Naive thymus-derived CD4-positive, alpha-beta T cell (primary cell): ENCODE data around the gene GHDC. TPM values are rescaled to one million over a fixed set of nuclear protein-coding genes. Genes with fewer than 3 reads are reported as not detected.
"Not testable (repeated sequence)": the region's sequence is repeated elsewhere in the genome, so short reads cannot be mapped to it uniquely, and the experiment has no call there.

ENCODE experiments used
- ATAC-seq: fragments of 150-1000 bp; cut with Tn5 transposase; 2 replicates; pipeline ENCODE4 v1.10.0; 2021; ENCODE audit warnings: mild to moderate bottlenecking, moderate library complexity
- CTCF ChIA-PET: fragments of 350-600 bp; sonication (Branson Sonifier 250); formaldehyde crosslinking; loops from one replicate; lab custom pipeline; 2021; ENCODE audit warnings: antibody characterized with exemption; lab: Charles Lee
- POLR2A ChIA-PET: fragments of 350-600 bp; sonication (Branson Sonifier 250); formaldehyde crosslinking; loops from one replicate; lab custom pipeline; 2021; ENCODE audit warnings: antibody characterized with exemption, inconsistent platforms; lab: Charles Lee
- DNase-seq, 9 donors: peaks; one replicate each; pipeline versions ENCODE4 v3.0.0 to v3.0.0-alpha.2; 2020 to 2022; ENCODE audit warnings: mixed read lengths in 1 of 9
- H3K27ac ChIP-seq: one replicate; pipeline ENCODE4 v1.7.0; 2013; ENCODE audit warnings: mild to moderate bottlenecking, low read depth, low read length, moderate library complexity
- H3K27me3 ChIP-seq, 2 donors: one replicate each; pipeline ENCODE4 v1.7.0; 2013; ENCODE audit warnings: low read length in 2 of 2, mild to moderate bottlenecking in 2 of 2, moderate library complexity in 2 of 2; ENCODE audit not compliant: control insufficient read depth in 2 of 2, insufficient read depth in 2 of 2
- H3K36me3 ChIP-seq, 3 experiments: 1 replicate in 2 of 3; 2 replicates in 1 of 3; pipeline ENCODE4 v1.7.0; 2013; ENCODE audit warnings: low read length in 3 of 3, mild to moderate bottlenecking in 3 of 3, moderate library complexity in 1 of 3; ENCODE audit not compliant: insufficient read depth in 3 of 3, control insufficient read depth in 2 of 3
- H3K4me1 ChIP-seq, 2 donors: one replicate each; pipeline ENCODE4 v1.7.0; 2013; ENCODE audit warnings: low read length in 2 of 2, mild to moderate bottlenecking in 2 of 2, moderate library complexity in 1 of 2; ENCODE audit not compliant: control insufficient read depth in 2 of 2, insufficient read depth in 2 of 2
- H3K4me3 ChIP-seq: 2 replicates; pipeline ENCODE4 v1.7.0; 2013; ENCODE audit warnings: mild to moderate bottlenecking, low read length
- H3K9me3 ChIP-seq, 3 experiments: 1 replicate in 2 of 3; 2 replicates in 1 of 3; pipeline ENCODE4 v1.7.0; 2013; ENCODE audit warnings: low read length in 3 of 3; ENCODE audit not compliant: control insufficient read depth in 2 of 3
- H3K27ac Mint-ChIP-seq, 9 donors: one replicate each; pipeline ENCODE4 v1.8.0; 2020 to 2022; ENCODE audit warnings: mixed read lengths in 9 of 9, mild to moderate bottlenecking in 8 of 9, moderate library complexity in 5 of 9, inconsistent platforms in 2 of 9
- H3K27me3 Mint-ChIP-seq, 5 donors: one replicate each; pipeline ENCODE4 v1.8.0; 2021 to 2022; ENCODE audit warnings: mixed read lengths in 5 of 5, mild to moderate bottlenecking in 1 of 5
- H3K36me3 Mint-ChIP-seq, 5 donors: one replicate each; pipeline ENCODE4 v1.8.0; 2020 to 2022; ENCODE audit warnings: mixed read lengths in 5 of 5, mild to moderate bottlenecking in 3 of 5, inconsistent platforms in 1 of 5
- H3K4me1 Mint-ChIP-seq, 7 donors: one replicate each; pipeline ENCODE4 v1.8.0; 2020 to 2022; ENCODE audit warnings: mixed read lengths in 7 of 7, mild to moderate bottlenecking in 3 of 7, inconsistent platforms in 1 of 7
- H3K4me3 Mint-ChIP-seq, 10 donors: one replicate each; pipeline ENCODE4 v1.8.0; 2020 to 2022; ENCODE audit warnings: mild to moderate bottlenecking in 10 of 10, mixed read lengths in 10 of 10, moderate library complexity in 6 of 10, inconsistent platforms in 2 of 10
- H3K9me3 Mint-ChIP-seq, 11 donors: one replicate each; pipeline ENCODE4 v1.8.0; 2020 to 2022; ENCODE audit warnings: mixed read lengths in 11 of 11, mild to moderate bottlenecking in 4 of 11, inconsistent platforms in 1 of 11, moderate library complexity in 1 of 11
- intact Hi-C, 2 donors: fragments of 100-400 bp; cut with micrococcal nuclease; formaldehyde crosslinking; loops; one replicate each; pipeline ENCODE4 v1.15.1; 2023
- polyA plus RNA-seq, 2 donors: library from polyadenylated mRNA; unstranded; fragments of 300-500 nt; fragmentation: Illumina TruSeq; gene quantifications; one replicate each; pipeline ENCODE4 v1.2.3, GENCODE V29; 2021
- total RNA-seq, 6 experiments: library from RNA in 5 of 6; stranded (reverse) in 5 of 6; gene quantifications; 1 replicate in 5 of 6; 2 replicates in 1 of 6; pipeline ENCODE4 v1.2.3 and lab custom pipeline; 2021 to 2026

The GHDC gene
- total and polyA plus RNA-seq, 7 experiments from 2014 or later = 15.2 to 29.8 (median 18.0) TPM

DNA sequence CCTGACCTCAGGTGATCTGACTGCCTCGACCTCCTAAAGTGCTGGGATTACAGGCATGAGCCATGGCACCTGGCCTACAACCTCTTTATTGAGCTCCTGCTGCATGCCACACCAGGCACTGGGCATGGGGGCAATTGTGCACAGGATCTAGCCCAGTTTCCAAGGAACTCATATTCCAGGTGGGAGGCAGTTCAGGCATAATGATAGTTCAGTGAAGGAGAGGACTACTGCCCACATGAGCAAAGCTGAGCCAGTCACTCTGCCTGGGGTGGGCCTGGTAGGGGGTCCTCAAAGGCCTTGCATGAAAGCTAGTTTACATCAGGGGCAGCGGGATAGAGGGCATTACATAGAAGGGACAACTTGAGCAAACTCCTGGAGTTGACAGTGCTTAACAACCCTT, 6.5 kb downstream of the GHDC start:
- H3K9me3 ChIP-seq = no peaks in the 10 kb centered on the region
- Mint-ChIP-seq H3K4me3 (no peak overlapping the region), H3K9me3 (peaks cover 0 to 2% (median 0%) of the 10 kb centered on the region in 11 donors), H3K36me3 (no peaks in the 10 kb centered on the region), H3K27me3 (peaks cover 0 to 2% (median 0%) of the 10 kb centered on the region in 5 donors), H3K4me1 (peaks cover 21 to 34% (median 27%) of the 10 kb centered on the region in 7 donors), H3K27ac (peak overlapping the region in 1 of 9 donors; percentile 27)
- DNase-seq = no peak
- H3K36me3 ChIP-seq = no peaks in the 10 kb centered on the region
- intact Hi-C loops = no loop called here
- CTCF ChIA-PET = interaction anchor here (1.1 kb wide), 1 partner anchor 167 kb away, joined by 4 read pairs; no protein-coding TSS in a partner anchor
- POLR2A ChIA-PET = interaction anchor here (0.6 to 1.6 kb wide), 2 partner anchors 33 to 1364 kb away, joined by 7 read pairs; partner anchors contain the start of gene RAB5C
- no peak for ATAC-seq
- H3K4me3 ChIP-seq = no peak overlapping the region
- H3K4me1 ChIP-seq = peaks cover 15 to 19% of the 10 kb centered on the region in 2 donors
- H3K27ac ChIP-seq = no peak overlapping the region
- no peaks in the 10 kb centered on the region for H3K27me3 ChIP-seq

DNA sequence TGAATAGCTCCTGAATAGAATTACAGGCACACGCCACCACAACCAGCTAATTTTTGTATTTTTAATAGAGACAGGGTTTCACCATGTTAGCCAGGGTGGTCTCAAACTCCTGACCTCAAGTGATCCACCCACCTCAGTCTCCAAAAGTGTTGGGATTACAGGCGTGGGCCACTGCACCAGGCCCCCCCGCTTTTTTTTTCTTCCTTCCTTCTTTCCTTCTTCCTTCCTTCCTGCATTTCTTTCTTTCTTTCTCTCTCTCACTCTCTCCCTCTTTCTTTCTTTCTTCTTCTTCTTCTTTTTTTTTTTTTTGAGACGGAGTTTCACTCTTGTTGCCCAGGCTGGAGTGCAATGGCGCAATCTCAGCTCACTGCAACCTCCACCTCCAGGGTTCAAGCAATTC, 8.1 kb downstream of the GHDC start:
- intact Hi-C loops, CTCF ChIA-PET: not testable (repeated sequence)

DNA sequence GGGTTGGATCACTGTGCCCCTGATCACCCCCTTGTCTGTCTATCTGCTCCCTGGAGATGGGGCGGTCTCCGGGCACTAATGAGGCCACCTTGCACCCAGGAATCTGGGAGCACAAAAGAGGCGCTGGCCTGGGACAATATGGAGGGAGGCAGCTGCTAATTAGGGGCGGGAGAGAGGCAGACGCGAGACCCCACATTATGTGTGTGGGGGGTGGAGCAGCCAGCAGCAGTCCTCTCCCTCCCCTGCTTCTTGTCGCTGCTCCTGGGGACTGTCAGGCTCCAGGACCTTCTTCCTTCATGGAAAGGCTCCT, 8.7 kb downstream of the GHDC start:
- H3K27me3 ChIP-seq = no peaks in the 10 kb centered on the region
- ATAC-seq (no peak), DNase-seq (no peak)
- Mint-ChIP-seq H3K9me3 (peaks cover 0 to 2% (median 0%) of the 10 kb centered on the region in 11 donors), H3K36me3 (no peaks in the 10 kb centered on the region), H3K27me3 (peaks cover 0 to 11% (median 0%) of the 10 kb centered on the region in 5 donors), H3K4me1 (peaks cover 21 to 43% (median 31%) of the 10 kb centered on the region in 7 donors), H3K4me3 (peak overlapping the region in 4 of 10 donors; percentile 32 to 85 (median 60)), H3K27ac (peak overlapping the region in 3 of 9 donors; percentile 35 to 88 (median 69))
- intact Hi-C loops = no loop called here
- H3K27ac ChIP-seq = no peak overlapping the region
- no peaks in the 10 kb centered on the region for H3K9me3 ChIP-seq
- no peak overlapping the region for H3K4me3 ChIP-seq
- no peaks in the 10 kb centered on the region for H3K36me3 ChIP-seq
- H3K4me1 ChIP-seq = peaks cover 15 to 34% of the 10 kb centered on the region in 2 donors
- CTCF ChIA-PET = interaction anchor here (0.5 kb wide), 1 partner anchor 250 kb away, joined by 8 read pairs; no protein-coding TSS in a partner anchor
- POLR2A ChIA-PET = interaction anchor here (2.7 kb wide), 2 partner anchors 8 to 63 kb away, joined by 12 to 22 read pairs; partner anchors contain the start of gene GHDC

More for the DNA sequence above, 8.1 kb downstream of the GHDC start:
- Mint-ChIP-seq H3K4me1 (peaks cover 21 to 42% (median 30%) of the 10 kb centered on the region in 7 donors), H3K27ac (peak overlapping the region in 1 of 9 donors; percentile 88), H3K4me3 (peak overlapping the region in 6 of 10 donors; percentile 16 to 51 (median 34))
- H3K4me1 ChIP-seq = peaks cover 15 to 28% of the 10 kb centered on the region in 2 donors
- not testable (repeated sequence) for H3K27me3 ChIP-seq, H3K9me3 ChIP-seq, H3K27me3 Mint-ChIP-seq, H3K4me3 ChIP-seq, H3K27ac ChIP-seq, DNase-seq, ATAC-seq, H3K9me3 Mint-ChIP-seq, H3K36me3 ChIP-seq, H3K36me3 Mint-ChIP-seq
- POLR2A ChIA-PET = interaction anchor here (0.6 to 1.6 kb wide), 2 partner anchors 31 to 1566 kb away, joined by 3 to 7 read pairs; partner anchors contain the start of gene RAB5C

DNA sequence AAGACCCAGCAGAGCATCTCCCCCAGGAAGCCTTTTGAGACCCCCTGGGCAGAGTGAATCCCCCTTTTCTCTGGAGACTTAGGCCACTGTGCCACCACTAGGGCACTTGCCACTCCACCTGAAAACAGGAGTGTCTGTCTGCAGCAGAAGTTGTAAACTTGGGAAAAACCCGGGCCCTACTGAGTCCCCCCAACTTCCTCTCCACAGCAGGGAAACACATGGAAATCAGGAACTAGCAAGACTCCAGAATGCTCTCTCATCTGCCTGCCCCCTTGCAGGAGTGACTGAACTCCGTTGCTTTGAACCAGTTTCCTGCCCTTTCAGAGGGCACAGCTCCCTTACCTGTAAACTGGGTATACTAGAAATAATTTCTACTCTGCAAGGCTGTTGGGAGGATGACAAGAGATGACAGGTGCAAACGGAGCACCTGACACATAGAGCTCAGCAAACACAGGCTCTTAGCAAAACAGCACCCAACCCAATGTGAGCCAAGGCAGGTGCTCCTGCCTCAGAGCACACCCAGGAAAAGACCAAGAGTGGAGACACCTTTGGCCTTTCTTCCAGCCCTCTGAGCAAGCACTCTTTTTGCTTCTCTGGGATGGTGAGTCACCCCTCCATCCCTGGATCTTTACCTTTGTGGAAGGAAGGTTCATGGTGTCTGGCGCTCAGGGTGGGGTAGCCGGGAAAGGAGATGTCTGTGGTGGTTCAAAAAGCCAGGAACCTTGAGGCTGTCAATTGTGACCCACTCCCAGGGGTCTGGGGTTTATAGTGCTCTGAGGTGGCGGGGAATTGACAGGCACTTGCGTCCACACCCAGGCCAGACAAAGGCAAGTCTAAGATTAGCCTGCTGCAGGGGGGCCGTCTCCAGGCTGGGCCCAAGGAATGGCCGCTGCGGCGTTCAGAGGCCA, 9.3 kb downstream of the GHDC start, which contains the start of gene HCRT:
HCRT (minus strand) TSS at position 740 of the 908 bp plus-strand sequence; CDS start at position 653, 87 bp downstream.
- intact Hi-C loops = loop anchor here (1.0 to 5.0 kb wide), 9 partner anchors 9 to 320 kb away; partner anchors contain the start of genes GHDC (in 2 of the 2), ACLY (in 1 of the 2), ATP6V0A1 (in 1 of the 2) and DNAJC7 (in 1 of the 2)
- CTCF ChIA-PET = interaction anchor here (0.5 to 1.2 kb wide), 4 partner anchors 9 to 303 kb away, joined by 3 to 8 read pairs (median 3); partner anchors contain the start of gene GHDC
- H3K4me1 ChIP-seq = peaks cover 15 to 38% of the 10 kb centered on the region in 2 donors

DNA sequence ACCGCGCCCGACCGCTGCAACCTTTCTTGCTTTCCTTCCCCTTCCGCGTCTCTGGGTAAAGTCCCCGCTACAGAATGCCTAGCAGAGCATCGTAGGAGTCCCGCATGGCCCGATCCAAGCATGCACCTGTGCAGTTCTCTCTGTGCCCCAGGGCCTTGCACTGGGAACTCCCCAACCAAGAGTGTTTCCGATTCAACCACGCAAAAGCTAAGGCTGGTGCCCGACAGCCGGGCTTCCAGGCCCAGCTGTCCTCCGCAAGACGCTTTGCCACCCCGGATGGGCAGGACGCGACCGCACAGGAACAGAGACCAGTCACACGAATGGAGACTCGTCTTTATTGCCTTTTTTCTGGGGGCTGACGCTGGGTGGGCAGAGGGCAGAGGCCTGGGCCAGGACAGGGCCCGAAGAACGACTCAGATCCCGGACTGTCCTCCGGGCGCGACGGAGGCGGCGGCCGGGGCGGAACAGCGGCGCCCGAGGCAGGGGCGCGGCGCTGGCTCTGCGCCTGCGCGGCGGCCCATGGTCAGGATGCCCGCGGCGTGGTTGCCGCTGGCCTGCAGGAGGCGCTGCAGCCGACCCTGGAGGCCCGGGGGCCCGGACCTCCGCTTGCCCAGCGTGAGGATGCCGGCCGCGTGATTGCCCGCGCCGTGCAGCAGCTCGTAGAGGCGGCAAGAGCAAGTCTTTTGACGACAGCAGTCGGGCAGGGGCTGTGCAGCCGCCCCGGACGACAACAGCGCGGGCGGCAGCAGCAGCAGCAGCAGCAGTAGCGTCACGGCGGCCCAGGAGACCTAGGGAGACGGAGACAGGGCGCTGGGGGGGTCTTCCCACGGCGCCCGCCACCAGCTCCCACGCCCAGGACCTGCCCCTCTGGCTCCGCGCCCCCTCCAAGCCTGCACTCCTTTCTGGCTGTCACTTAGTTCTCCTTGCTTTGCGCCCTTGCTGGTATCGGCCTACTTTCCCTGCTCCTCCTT, 10.3 kb downstream of the GHDC start:
- DNase-seq (peak; percentile 54 to 92 (median 72)), ATAC-seq (peak; percentile 78)
- H3K9me3 Mint-ChIP-seq = peaks cover 0 to 2% (median 0%) of the 10 kb centered on the region in 11 donors
- no peaks in the 10 kb centered on the region for H3K36me3 Mint-ChIP-seq
- H3K27me3 Mint-ChIP-seq = peaks cover 0 to 25% (median 8%) of the 10 kb centered on the region in 5 donors
- Histone ChIP-seq H3K4me1 (peaks cover 15 to 38% of the 10 kb centered on the region in 2 donors), H3K27ac (peak overlapping the region; percentile 81), H3K36me3 (no peaks in the 10 kb centered on the region), H3K27me3 (no peaks in the 10 kb centered on the region), H3K9me3 (no peaks in the 10 kb centered on the region), H3K4me3 (peak overlapping the region; percentile 98)
- intact Hi-C loops = loop anchor here (1.0 to 5.0 kb wide), 9 partner anchors 10 to 319 kb away; partner anchors contain the start of genes GHDC (in 2 of the 2), ACLY (in 1 of the 2), ATP6V0A1 (in 1 of the 2) and DNAJC7 (in 1 of the 2)
- CTCF ChIA-PET = interaction anchor here (0.7 to 1.3 kb wide), 5 partner anchors 10 to 304 kb away, joined by 3 read pairs; partner anchors contain the start of gene GHDC
- H3K27ac Mint-ChIP-seq = peak overlapping the region; percentile 69 to 94 (median 88)
- peak overlapping the region; percentile 85 to 95 (median 90) for H3K4me3 Mint-ChIP-seq
- POLR2A ChIA-PET = interaction anchor here (0.6 to 2.7 kb wide), 7 partner anchors 10 to 218 kb away, joined by 3 to 22 read pairs (median 6); partner anchors contain the start of gene GHDC
- H3K4me1 Mint-ChIP-seq = peaks cover 21 to 52% (median 41%) of the 10 kb centered on the region in 7 donors

More for the DNA sequence above, 9.3 kb downstream of the GHDC start, which contains the start of gene HCRT:
- POLR2A ChIA-PET = interaction anchor here (0.6 to 2.7 kb wide), 7 partner anchors 9 to 219 kb away, joined by 3 to 22 read pairs (median 6); partner anchors contain the start of genes GHDC and STAT5A
- H3K27me3 ChIP-seq = no peaks in the 10 kb centered on the region
- no peaks in the 10 kb centered on the region for H3K36me3 Mint-ChIP-seq
- no peaks in the 10 kb centered on the region for H3K36me3 ChIP-seq
- peak within 1 kb of the TSS; percentile 69 to 90 (median 80) for H3K27ac Mint-ChIP-seq
- H3K27me3 Mint-ChIP-seq = peaks cover 0 to 17% (median 0%) of the 10 kb centered on the region in 5 donors
- DNase-seq (peak in 5 of 9 donors; percentile 9 to 27 (median 24)), ATAC-seq (no peak)
- H3K9me3 ChIP-seq = no peaks in the 10 kb centered on the region
- peak within 1 kb of the TSS; percentile 84 to 95 (median 86) for H3K4me3 Mint-ChIP-seq
- peak within 1 kb of the TSS; percentile 81 for H3K27ac ChIP-seq
- H3K4me3 ChIP-seq = peak within 1 kb of the TSS; percentile 98
- H3K9me3 Mint-ChIP-seq = peaks cover 0 to 2% (median 0%) of the 10 kb centered on the region in 11 donors
- H3K4me1 Mint-ChIP-seq = peaks cover 21 to 47% (median 34%) of the 10 kb centered on the region in 7 donors
